Mucosa of gallbladder (tissue), 1 donor: ENCODE data around the gene PDZRN4. TPM values are rescaled to one million over a fixed set of nuclear protein-coding genes. Genes with fewer than 3 reads are reported as not detected.
A peak's percentile ranks its signal among the peaks of the same experiment; 100 is the strongest.

Source experiments
- DNase-seq: peaks from one replicate; pipeline ENCODE4 v3.0.0-alpha.2; 2020; ENCODE audit warnings: low spot score
- total RNA-seq: library from RNA; stranded (reverse); gene quantifications from one replicate; pipeline ENCODE4 v1.2.1, GENCODE V29; 2021
- donor health status: DM: no; HTN: no; CAD: no.

The PDZRN4 gene
- total RNA-seq, 1 donor from 2014 or later = 10.6 TPM

DNA sequence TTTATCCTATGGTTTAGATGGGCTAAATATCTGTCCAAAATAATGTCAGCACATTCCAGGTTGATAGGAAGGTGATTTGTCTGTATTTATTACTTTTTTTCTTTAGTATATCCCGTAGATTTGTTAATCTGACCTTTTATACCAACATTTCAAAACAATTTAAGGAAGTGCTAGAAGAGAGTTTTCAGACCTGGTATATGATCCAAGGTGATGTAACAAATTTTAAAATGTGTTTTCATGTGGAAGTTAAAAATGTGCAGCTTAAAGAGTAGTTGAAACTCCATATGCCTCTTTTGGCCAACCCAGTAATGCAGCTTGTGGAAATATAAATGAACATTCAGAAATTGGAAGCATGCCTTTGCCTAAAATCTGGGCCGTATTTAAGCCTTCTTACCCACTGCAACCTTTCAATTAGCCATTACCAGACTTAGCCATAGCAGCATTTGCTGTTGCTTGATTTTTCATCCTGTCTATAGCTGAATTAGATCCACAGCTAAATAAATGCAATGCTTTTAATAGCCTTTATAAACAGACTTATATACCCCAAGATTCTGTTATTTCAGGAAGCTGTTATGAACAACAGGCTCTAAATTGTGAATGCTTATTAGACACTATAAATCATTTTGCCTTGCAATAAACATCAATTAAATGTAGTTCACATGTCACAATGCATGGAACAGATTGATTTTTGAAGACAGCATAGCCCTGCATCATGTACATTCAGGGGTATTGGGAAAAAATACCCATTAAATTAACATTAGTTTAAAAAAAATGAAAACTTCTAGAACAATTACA lies 271.2 kb downstream of the PDZRN4 start:
- DNase-seq = no peak

DNA sequence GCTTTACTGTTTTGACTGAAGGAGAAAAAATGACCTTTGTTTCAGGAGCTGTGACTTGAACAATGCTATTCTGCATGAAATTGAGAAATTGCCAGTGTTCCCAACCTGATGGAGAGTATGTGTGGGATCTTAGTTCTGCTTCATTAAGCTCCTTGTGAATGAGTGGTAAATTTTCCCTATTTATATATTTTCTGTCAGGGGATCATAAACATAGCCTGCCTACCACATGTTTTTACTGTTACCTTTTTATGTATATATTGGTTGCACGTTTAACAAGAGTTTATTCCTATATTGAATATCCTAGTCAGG lies 271.7 kb downstream of the PDZRN4 start:
- DNase-seq = no peak

GRCh38 chr12:41460906-41461305 lies 272.8 kb downstream of the PDZRN4 start:
- no peak for DNase-seq

DNA sequence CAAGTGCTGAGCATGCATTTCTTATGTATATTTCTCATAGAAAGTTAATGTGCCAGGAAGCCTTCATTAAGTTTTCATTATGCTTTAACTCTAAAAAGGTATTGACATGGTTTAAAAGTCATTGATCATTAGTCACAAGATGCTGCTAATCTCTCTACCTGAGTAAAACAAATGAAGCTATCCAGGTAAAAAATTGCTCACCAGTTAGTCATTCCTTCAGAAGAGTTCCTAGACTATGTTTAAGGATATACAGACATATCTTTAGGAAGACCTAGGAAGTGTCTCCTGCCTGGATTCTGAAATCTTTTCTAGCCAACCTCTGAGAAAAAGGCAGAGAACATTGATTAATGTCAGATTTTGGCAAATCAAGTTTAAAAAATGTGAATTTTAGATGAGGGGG lies 274.2 kb downstream of the PDZRN4 start:
- DNase-seq = no peak

DNA sequence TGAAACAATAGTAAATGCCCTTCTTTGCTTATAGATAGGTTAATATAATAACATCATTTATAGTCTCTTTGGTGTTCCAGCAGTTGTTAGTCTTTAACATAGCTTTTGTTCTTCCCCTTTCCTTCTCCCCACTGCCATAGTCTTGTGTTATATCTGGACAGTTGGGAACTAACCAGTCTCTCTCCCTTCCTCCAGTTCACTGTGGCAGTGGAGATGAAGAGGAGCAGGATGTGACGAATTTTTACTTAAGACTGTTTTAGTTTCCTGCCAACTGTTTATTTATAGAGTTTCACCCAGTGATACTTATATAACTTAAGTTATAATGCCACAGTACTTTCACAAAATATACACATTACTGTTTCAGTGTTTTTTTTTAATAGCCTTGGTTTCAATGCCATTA lies 277.4 kb downstream of the PDZRN4 start:
- no peak for DNase-seq

GRCh38 chr12:41466300-41466699 lies 278.2 kb downstream of the PDZRN4 start:
- no peak for DNase-seq

GRCh38 chr12:41466802-41467201 lies 278.7 kb downstream of the PDZRN4 start:
- peak; percentile 29 for DNase-seq

DNA sequence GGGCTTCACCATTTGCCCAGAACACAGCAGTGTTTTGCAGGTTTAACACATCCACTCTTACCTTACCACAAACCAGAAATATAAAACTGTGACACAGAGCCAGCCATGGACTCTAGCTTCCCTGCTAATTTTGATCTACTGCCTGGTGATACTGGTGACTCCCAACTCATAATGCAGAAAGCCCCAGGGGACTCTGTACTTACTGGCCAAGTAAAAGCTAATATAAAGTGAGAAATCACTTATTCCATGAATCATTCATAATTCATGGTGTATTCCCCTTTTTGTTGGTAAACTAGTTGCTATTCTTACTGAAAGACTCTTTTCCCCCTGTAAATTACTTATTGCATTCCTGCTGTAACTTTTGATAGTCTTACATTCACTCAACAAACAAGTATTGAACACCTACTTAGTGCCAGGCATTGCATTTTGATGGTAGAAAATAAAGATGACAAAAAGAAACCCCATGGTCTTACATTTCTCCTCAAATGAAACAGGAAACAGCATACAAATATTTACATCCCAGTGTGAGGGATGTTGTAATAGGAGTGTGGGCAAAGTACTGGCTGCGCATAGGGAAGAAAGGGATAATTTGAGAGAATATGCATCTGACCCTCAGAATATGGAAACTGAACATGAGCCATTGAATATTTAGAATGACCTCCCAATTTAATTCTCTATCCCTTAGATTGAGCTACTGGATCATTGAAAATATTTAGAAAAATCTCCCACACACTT lies 279.6 kb downstream of the PDZRN4 start:
- DNase-seq = no peak

DNA sequence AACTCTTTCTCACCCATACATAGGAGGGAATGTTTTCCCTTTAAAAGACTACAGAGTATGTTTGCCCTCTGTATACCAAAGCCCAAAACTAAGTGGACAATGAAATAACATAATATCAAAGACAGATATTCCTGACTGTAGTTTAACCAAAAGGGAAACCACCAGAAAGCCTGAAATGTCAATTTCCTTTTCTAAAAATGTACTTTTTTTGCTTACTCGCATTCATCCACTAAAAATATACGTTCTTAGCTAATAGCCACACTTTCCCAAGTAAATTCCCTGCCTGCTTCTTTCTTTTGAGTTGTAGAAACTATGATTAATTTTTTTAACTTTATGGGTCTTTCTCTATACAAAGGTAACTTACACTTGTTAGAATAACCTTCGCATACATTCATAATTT lies 280.2 kb downstream of the PDZRN4 start:
- DNase-seq = no peak

DNA sequence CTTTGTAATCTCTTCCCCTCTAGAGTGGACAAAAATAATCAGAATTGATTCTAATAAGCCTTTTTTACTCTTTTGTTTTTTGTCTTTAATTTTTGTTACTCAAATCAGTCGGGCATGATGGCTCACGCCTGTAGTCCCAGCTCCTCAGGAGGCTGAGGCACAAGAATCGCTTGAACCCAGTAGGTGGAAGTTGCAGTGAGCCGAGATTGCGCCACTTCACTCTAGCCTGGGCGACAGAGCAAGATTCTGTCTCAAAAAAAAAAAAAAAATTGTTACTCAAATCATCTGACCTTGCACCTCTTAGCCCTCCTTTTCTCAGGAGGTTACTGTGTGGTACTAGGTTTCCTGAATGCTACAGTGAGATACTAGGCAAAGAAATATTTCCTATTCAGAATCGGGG lies 280.6 kb downstream of the PDZRN4 start:
- no peak for DNase-seq

GRCh38 chr12:41473441-41473840 lies 285.3 kb downstream of the PDZRN4 start:
- no peak for DNase-seq

GRCh38 chr12:41474001-41474400 lies 285.9 kb downstream of the PDZRN4 start:
- no peak for DNase-seq

DNA sequence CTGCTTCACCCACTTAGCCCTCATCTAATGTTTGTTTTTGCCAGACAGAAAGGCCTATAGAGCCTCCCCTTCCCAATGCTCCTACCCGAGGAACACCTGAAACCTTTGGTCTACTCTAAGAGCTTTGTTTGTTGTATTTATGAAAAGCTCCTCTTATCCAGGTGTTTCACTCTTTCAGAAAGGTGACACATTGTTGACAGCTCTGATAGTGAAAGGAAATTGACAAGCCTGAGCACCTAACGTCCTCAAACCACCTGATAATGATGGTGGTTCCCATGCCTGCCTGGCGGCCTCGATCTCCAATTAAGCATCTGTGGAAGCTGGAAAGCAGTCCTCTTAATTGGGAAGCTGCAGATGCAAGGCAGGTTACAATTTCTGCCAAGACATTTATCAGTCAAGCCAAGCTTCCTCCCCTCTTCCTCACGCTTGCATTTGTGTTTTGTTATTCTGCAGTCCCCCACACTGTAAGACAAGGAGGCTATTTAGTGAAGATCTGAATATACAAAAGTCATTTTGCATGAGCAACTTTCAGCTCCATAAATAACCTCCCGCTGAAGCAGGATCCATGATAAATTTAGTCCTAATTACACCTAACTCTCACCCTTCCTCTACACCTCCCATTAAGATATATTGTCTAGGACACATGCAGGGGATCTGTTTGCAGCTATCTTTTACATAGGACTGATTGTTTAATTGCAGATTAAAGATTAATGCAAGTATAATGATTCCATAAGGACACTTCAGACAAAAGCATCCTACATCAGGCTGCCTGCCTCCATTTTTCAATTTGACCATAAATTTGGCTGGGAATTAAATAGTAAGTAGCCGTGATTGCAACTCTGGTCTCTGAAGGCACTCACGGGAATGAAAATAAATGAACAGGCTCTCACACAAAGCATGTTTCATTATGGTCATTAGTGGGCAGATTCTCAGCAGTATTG lies 288.6 kb downstream of the PDZRN4 start:
- DNase-seq = no peak

- no peak for DNase-seq
Observed at GRCh38 chr12:41479426-41479825, 291.3 kb downstream of the PDZRN4 start.

DNA sequence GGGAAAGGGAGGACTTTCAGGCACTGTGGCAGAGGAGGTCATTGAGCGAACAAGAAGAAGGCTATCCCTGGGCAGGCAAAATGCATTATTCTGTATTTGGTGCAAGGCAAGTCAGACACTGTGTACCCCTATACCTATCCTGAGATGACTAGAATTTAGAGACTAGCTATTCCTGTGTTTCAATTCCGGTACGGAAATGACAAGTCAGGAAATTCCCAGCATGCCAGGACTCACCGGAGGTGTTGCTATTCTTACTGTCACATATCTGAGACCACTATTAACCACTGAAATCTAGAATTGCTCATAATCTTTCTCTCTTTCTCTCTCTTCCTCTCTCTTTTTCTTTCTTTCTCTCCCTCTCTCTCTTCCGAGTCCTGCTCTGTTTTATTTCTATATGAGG lies 297.1 kb downstream of the PDZRN4 start:
- no peak for DNase-seq

- no peak for DNase-seq
Observed at GRCh38 chr12:41486718-41487117, 298.6 kb downstream of the PDZRN4 start.

GRCh38 chr12:41496009-41496408 lies 307.9 kb downstream of the PDZRN4 start:
- no peak for DNase-seq

DNA sequence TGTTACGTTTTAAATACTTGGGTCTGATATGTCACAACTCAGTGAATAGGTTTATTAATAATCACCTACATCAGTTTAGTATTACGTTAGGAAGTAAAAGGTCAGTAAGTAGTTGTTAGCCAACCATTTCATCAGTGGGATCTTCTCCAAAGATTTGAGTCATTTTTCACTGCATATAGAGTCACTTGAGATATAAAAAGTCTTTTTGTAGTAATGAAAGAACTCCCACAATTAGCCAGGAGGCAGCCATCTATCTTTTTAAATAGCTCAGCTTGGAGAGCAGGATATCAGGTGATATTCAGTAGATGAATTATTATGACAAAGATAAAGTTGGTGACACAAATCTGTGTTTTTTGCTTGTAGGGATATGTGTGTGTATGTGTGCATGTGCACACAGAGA lies 309.3 kb downstream of the PDZRN4 start:
- DNase-seq = no peak

DNA sequence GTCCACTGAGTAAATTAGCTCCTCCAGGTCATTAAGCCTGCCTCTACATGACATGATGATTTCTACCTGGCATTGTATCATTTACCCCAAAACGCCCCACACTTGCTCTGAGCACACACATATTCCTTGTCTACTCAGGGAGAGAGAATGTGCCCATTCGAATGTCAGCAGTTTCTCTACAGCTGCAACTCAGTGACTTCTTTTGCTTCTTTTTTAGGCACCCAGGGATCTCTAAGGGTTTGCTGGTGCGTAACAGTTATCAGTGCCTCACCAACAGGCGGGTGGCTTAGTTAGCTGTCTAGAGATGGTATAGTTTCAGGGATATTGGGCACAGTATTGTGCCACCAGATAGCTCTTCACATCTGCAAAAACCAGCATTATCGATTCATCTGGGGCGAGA lies 316.9 kb downstream of the PDZRN4 start:
- DNase-seq = no peak

GRCh38 chr12:41507286-41507685 lies 319.2 kb downstream of the PDZRN4 start:
- no peak for DNase-seq

DNA sequence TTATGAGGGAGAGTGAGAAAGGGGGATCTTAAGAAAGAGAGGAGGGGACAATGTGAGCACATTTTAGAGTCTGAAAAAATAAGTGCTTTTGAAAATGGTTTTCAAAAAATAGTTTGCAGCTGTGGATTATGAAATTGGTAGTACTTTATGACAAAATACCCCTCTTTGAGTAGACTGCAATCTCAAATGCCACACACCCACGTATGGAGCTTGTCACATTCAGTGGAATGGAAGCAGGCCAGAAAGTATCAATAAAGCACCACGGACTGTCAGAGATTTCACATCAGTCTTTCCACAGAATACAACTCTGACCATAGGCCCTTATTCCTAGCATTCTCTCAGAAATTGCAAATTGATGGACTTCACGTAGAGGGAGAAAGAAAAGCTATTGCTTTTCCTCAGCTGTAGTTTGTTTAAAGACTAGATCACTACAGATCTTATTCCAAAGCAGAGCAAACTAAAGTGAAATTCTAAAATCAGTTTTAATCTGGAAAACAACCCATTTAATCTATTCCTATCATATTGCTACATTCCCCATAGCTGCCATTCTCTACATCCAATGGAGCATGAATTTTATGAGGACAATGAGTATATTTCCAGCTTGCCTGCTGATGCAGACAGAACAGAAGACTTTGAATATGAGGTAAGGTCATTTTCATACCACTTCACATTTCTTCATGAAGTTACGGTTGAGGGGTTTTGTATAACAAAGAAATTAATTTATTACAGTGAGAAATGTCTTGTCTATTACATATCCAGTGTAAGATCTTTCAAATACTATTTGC lies 321.3 kb downstream of the PDZRN4 start:
- DNase-seq = no peak

- no peak for DNase-seq
Observed at GRCh38 chr12:41510470-41510869, 322.4 kb downstream of the PDZRN4 start.
